Measurements from ENCODE around the gene RASSF4.

GRCh38 chr10:44913350-44914081 lies 46.1 kb upstream of the RASSF4 start:
- TF ChIP-seq EZH2 (IDR thresholded peaks at IDR 0.05) = no peak
- TF ChIP-seq CTCF (IDR thresholded peaks at IDR 0.05 in 2 of 3, conservative IDR thresholded peaks at IDR 0.05 in 1 of 3; ENCODE audit: borderline replicate concordance in 1 of 3, insufficient read depth in 1 of 3, low read depth in 2 of 3, low read length in 2 of 3) = no peak
- no peak for TF ChIP-seq ZBTB33 (IDR thresholded peaks at IDR 0.05; ENCODE audit: extremely low read depth, insufficient replicate concordance, low read length)
- TF ChIP-seq POLR2AphosphoS5 (IDR thresholded peaks at IDR 0.05; ENCODE audit: low read depth, low read length) = no peak
- TF ChIP-seq POLR2A (IDR thresholded peaks at IDR 0.05; ENCODE audit: borderline replicate concordance, extremely low read depth, insufficient read depth, insufficient read length) = no peak
- no peak for TF ChIP-seq JUND (IDR thresholded peaks at IDR 0.05)
- no peak for TF ChIP-seq REST (IDR thresholded peaks at IDR 0.05; ENCODE audit: low read depth)
- no peak for TF ChIP-seq ZNF274 (IDR thresholded peaks at IDR 0.05; ENCODE audit: low read depth, low read length)
- no peak for TF ChIP-seq SIN3A (IDR thresholded peaks at IDR 0.05; ENCODE audit: low read depth)
- TF ChIP-seq ATF3 (IDR thresholded peaks at IDR 0.05) = no peak
- no peak for TF ChIP-seq ZFX (IDR thresholded peaks at IDR 0.05)
- no peak for TF ChIP-seq YY1 (IDR thresholded peaks at IDR 0.05; ENCODE audit: extremely low read depth, insufficient replicate concordance, low read depth, low read length)
- no peak for TF ChIP-seq CEBPB (IDR thresholded peaks at IDR 0.05; ENCODE audit: low read depth)
- TF ChIP-seq EZH2phosphoT487 (IDR thresholded peaks at IDR 0.05; ENCODE audit: borderline replicate concordance) = no peak
